IPS-20b (cell line): Measurements from ENCODE around the gene NEB.
"Not testable (repeated sequence)": the region's sequence is repeated elsewhere in the genome, so short reads cannot be mapped to it uniquely, and the experiment has no call there.

ENCODE experiments used
- H3K27ac ChIP-seq: one replicate; pipeline ENCODE4 v1.5.1; 2013; ENCODE audit warnings: low read length
- H3K27me3 ChIP-seq: 2 replicates; pipeline ENCODE4 v1.6.1; 2013; ENCODE audit warnings: mild to moderate bottlenecking, low read length, inconsistent platforms; ENCODE audit not compliant: insufficient read depth
- H3K36me3 ChIP-seq: 2 replicates; pipeline ENCODE4 v1.6.1; 2013; ENCODE audit warnings: low read depth, mild to moderate bottlenecking, inconsistent platforms, low read length, moderate library complexity; ENCODE audit not compliant: insufficient read depth
- H3K4me1 ChIP-seq: 2 replicates; pipeline ENCODE4 v1.6.1; 2013; ENCODE audit warnings: mild to moderate bottlenecking, control low read depth, inconsistent platforms, low read length, moderate library complexity; ENCODE audit not compliant: insufficient read depth
- H3K4me3 ChIP-seq: 2 replicates; pipeline ENCODE4 v1.5.1; 2013; ENCODE audit warnings: mild to moderate bottlenecking, low read length, inconsistent platforms
- H3K9ac ChIP-seq: 2 replicates; pipeline ENCODE4 v1.6.1; 2013; ENCODE audit warnings: low read depth, mild to moderate bottlenecking, inconsistent platforms, low read length, moderate library complexity
- H3K9me3 ChIP-seq: 2 replicates; pipeline ENCODE4 v1.6.1; 2013; ENCODE audit warnings: mild to moderate bottlenecking, low read depth, low read length, inconsistent platforms; ENCODE audit not compliant: insufficient read depth

Gene NEB

GRCh38 chr2:151720521-151720920 lies 13.8 kb downstream of the NEB start:
- Histone ChIP-seq H3K9ac (no peak overlapping the region), H3K27ac (no peak overlapping the region), H3K27me3 (no peaks in the 10 kb centered on the region), H3K9me3 (no peaks in the 10 kb centered on the region), H3K4me1 (no peaks in the 10 kb centered on the region), H3K36me3 (no peaks in the 10 kb centered on the region), H3K4me3 (no peak overlapping the region)

DNA sequence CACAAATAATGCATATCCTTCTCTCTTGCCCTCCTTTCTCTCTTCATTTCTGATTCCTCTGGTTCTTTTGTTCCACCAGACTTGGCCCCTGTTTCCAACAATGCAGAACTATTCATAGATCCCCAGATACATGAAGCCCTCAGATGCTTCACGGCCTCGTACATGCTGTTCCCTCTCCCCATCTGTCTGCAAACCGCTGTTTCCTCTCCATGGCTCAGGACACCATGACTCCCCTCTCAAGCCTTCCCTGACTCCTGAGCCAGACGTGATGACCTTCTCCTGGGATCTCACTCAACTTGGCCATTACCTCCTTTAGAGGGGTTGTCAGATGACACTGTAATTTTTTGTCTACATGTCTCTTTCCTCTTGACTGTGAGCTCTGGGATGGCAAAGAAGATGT lies 15.5 kb downstream of the NEB start:
- no peak overlapping the region for H3K9ac ChIP-seq
- H3K36me3 ChIP-seq, result no peaks in the 10 kb centered on the region
- no peaks in the 10 kb centered on the region for H3K9me3 ChIP-seq
- no peak overlapping the region for H3K4me3 ChIP-seq
- no peaks in the 10 kb centered on the region for H3K4me1 ChIP-seq
- H3K27ac ChIP-seq, result no peak overlapping the region
- no peaks in the 10 kb centered on the region for H3K27me3 ChIP-seq

DNA sequence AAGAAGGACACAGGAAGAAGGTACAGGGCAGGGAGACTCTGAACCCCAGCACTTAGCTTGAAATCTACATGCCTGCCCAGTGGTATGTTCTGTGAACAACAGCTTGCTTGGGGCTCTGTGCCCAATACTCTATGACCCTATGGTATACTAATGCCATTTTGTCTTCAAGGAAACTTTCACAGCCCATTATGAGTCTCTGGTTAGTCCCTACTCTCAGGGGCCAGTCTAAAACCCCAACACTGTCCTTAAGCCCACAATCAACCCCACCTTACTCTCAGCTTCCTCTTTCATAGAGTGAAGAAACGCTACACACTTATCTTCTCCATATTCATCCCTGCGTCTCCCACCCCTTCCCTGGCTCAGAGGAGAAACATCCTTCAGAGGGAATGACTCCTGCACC lies 16.0 kb downstream of the NEB start:
- Histone ChIP-seq H3K4me1 (no peaks in the 10 kb centered on the region), H3K9me3 (no peaks in the 10 kb centered on the region), H3K27ac (no peak overlapping the region), H3K4me3 (no peak overlapping the region), H3K9ac (no peak overlapping the region), H3K36me3 (no peaks in the 10 kb centered on the region), H3K27me3 (no peaks in the 10 kb centered on the region)

- no peaks in the 10 kb centered on the region for H3K4me1 ChIP-seq
- H3K27me3 ChIP-seq, result no peaks in the 10 kb centered on the region
- H3K9me3 ChIP-seq, result no peaks in the 10 kb centered on the region
- no peaks in the 10 kb centered on the region for H3K36me3 ChIP-seq
- no peak overlapping the region for H3K27ac ChIP-seq
- H3K9ac ChIP-seq, result no peak overlapping the region
- H3K4me3 ChIP-seq, result no peak overlapping the region
Observed at GRCh38 chr2:151716721-151717120, 17.6 kb downstream of the NEB start.

DNA sequence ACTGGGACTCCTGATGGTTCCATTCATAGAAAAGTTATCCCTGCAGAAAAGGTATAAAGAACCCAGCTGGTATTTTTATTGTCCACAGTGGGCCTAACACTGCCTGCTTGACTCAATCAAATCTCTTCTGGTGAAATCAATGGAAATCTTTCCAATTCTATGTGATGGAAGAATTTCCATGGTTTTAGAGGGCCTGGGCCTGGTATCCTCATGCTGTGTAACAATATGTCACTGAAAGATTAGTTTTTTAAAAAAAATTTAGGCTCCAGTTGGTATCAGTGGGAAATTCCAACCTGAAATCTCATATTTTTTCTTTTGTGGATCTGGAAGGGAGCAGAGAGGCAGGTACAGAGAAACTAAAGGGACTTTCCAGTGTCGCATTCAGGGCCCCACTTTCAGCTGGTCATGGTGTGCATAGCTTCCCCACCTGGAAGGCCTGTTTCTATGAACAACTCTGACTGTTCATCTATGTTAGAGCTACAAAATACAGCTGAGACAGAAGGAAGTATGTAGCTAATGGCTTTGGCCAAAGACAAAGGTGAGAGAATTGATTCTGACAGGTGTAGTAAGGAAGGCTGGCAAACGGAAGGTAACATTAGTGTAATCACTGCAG lies 20.9 kb downstream of the NEB start:
- H3K4me3 ChIP-seq, result no peak overlapping the region
- H3K27ac ChIP-seq, result no peak overlapping the region
- H3K9me3 ChIP-seq, result no peaks in the 10 kb centered on the region
- H3K4me1 ChIP-seq, result no peaks in the 10 kb centered on the region
- no peaks in the 10 kb centered on the region for H3K27me3 ChIP-seq
- no peak overlapping the region for H3K9ac ChIP-seq
- no peaks in the 10 kb centered on the region for H3K36me3 ChIP-seq

- H3K27me3 ChIP-seq, result no peaks in the 10 kb centered on the region
- H3K9ac ChIP-seq, result no peak overlapping the region
- H3K36me3 ChIP-seq, result no peaks in the 10 kb centered on the region
- no peak overlapping the region for H3K4me3 ChIP-seq
- peaks cover 3% of the 10 kb centered on the region; the same call in 1 of the 2 replicates for H3K4me1 ChIP-seq
- no peak overlapping the region for H3K27ac ChIP-seq
- H3K9me3 ChIP-seq, result no peaks in the 10 kb centered on the region
Observed at GRCh38 chr2:151711025-151711424, 23.3 kb downstream of the NEB start.

DNA sequence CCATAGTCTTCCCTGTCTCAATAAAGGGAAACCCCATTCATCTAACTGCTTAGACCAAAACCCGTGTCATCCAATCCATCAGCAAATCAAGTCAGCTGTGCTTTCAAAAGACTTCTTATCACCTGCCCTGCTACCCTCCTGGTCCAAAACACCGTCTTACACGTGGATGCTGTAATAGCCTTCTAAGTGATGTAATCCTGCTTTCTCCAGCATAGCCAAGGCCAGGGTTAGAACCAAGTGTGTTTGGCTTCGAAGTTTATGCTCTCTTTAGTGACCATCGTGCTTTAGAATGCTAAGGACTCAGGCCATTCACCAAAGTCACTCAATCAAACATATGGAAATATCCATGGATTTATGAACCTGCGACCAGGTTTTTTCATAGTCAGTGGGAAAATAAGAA lies 25.5 kb downstream of the NEB start:
- Histone ChIP-seq H3K4me3 (no peak overlapping the region), H3K36me3 (no peaks in the 10 kb centered on the region), H3K27ac (no peak overlapping the region), H3K9me3 (no peaks in the 10 kb centered on the region), H3K4me1 (peaks cover 3% of the 10 kb centered on the region; the same call in 1 of the 2 replicates), H3K9ac (no peak overlapping the region), H3K27me3 (no peaks in the 10 kb centered on the region)

DNA sequence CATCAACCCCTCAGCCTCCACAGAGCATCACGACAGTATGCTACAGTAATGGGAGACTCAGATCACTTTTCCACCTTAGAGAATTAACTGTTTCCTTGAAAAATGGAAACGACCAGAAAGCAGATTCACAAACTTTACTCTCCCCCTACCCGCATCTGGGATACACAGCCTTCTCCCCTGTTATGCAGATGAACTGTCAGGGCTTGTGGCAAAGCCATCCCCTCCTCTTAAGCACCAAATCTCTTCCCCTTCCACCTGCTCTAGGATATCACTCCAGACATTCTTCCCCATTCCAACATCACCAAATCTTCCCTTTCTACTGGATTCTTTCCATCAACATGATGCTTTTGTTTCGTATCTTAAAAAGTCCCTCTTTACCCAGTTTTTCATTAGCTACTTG lies 26.4 kb downstream of the NEB start:
- H3K27me3 ChIP-seq, result no peaks in the 10 kb centered on the region
- H3K4me1 ChIP-seq, result peaks cover 3% of the 10 kb centered on the region; the same call in 1 of the 2 replicates
- H3K27ac ChIP-seq, result no peak overlapping the region
- H3K4me3 ChIP-seq, result no peak overlapping the region
- H3K9ac ChIP-seq, result no peak overlapping the region
- H3K36me3 ChIP-seq, result no peaks in the 10 kb centered on the region
- H3K9me3 ChIP-seq, result no peaks in the 10 kb centered on the region

DNA sequence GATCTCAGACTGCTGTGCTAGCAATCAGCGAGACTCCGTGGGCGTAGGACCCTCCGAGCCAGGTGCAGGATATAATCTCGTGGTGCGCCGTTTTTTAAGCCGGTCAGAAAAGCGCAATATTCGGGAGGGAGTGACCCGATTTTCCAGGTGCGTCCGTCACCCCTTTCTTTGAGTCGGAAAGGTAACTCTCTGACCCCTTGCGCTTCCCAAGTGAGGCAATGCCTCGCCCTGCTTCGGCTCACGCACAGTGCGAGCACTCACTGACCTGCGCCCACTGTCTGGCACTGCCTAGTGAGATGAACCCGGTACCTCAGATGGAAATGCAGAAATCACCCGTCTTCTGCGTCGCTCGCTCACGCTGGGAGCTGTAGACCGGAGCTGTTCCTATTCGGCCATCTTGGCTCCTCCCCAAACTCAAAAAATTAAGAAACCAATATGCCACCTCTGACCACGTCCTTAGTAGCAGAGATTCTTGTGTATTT lies 29.8 kb downstream of the NEB start:
- H3K9ac ChIP-seq, H3K36me3 ChIP-seq, H3K27ac ChIP-seq, H3K9me3 ChIP-seq, H3K27me3 ChIP-seq, H3K4me1 ChIP-seq, H3K4me3 ChIP-seq: not testable (repeated sequence)

DNA sequence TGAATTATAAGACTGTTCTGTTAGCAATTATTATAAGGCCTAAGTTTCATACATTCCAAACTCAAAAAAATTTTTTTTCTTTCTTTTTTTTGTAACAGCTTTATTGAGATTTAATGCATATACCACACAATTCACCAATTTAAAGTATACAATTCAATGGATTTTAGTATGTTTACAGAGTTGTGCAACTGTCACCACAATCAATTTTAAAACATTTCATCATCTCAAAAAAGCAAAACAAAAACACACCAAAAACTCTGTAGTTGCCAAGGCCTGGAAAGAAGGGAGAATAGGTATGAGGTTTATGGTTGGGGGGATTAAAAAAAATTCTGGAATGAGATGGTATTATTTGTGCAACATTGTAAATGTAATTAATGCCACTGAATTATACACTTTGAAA lies 36.1 kb downstream of the NEB start:
- H3K4me3 ChIP-seq, H3K27ac ChIP-seq, H3K27me3 ChIP-seq, H3K9me3 ChIP-seq, H3K9ac ChIP-seq, H3K4me1 ChIP-seq, H3K36me3 ChIP-seq: not testable (repeated sequence)

DNA sequence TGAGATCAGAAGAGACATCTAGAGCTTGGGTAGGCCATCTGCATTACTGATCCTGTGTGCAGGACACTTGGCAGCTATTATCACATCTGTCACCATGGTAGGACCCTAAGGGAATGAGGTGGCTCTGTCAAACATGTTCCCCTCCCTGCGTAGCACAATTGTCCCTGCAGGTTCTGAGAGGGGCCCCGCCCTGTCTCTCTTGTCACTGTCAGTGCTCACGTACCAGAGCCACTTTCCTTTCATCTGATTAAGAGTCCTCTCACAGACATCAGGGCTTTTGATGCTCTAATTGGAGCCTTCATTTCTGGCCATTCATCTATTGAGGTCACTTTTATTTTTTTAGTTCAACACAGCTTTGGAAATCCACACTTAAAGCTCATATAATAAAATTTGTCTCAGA lies 38.5 kb downstream of the NEB start:
- Histone ChIP-seq H3K9me3 (no peaks in the 10 kb centered on the region), H3K9ac (no peak overlapping the region), H3K4me3 (no peak overlapping the region), H3K27me3 (no peaks in the 10 kb centered on the region), H3K4me1 (no peaks in the 10 kb centered on the region), H3K27ac (no peak overlapping the region), H3K36me3 (no peaks in the 10 kb centered on the region)

DNA sequence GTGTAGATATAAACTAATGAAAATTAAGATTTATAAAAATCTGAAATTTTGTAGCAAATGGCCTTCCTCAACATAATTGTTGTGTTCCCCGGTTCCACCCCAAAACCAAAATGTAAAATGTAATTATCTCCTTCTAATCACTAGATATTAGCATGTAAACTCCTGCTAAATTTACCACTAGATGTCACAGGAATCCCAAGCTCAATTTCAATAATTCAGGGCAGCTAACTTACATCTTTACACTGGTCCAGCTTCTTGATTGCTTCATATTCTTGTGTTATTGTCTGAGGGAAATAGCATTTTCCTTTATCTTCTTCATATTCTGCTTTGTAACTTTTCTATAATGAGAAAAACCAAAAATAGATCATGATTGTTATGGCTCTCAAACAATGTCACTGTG lies 42.6 kb downstream of the NEB start:
- Histone ChIP-seq H3K27ac (no peak overlapping the region), H3K27me3 (no peaks in the 10 kb centered on the region), H3K36me3 (no peaks in the 10 kb centered on the region), H3K4me1 (no peaks in the 10 kb centered on the region), H3K9ac (no peak overlapping the region), H3K9me3 (no peaks in the 10 kb centered on the region), H3K4me3 (no peak overlapping the region)
